ENCODE measurements around the gene IGSF22. TPM values are rescaled to one million over a fixed set of nuclear protein-coding genes. Genes with fewer than 3 reads are reported as not detected.

The IGSF22 gene
- not detected for total RNA-seq

DNA sequence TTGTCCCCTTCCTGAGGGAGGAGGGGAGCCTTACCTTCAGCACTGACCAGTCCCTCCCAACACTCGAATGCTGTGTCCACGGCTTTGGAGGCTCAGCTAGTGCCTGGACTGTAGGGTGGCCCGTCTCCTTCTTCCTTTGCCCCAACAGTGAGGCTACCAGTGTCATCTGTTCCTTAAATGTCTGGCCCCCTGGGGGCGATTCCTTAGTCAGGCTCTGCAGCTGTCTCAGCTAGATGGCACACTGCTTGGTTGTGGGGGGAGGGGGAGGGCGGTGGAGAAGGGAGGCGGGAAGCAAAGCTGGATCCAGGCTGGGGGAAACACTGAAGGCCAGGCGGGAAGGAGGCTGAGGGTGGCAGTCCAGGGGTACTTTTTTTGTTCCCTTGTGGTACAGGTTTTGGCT is at the start of gene IGSF22:
Gene IGSF22 (minus strand): TSS at position 149 of the 400 bp plus-strand sequence. CDS start 1,952 bp downstream, outside the sequence.
- no peak within 1 kb of the TSS for H3K27ac ChIP-seq
- H3K4me1 ChIP-seq = no peaks in the 10 kb centered on the region
- H3K27me3 ChIP-seq = no peaks in the 10 kb centered on the region
- no peaks in the 10 kb centered on the region for H3K9me3 ChIP-seq
- H3K4me3 ChIP-seq = no peak within 1 kb of the TSS
- TF ChIP-seq, protein P1, sequence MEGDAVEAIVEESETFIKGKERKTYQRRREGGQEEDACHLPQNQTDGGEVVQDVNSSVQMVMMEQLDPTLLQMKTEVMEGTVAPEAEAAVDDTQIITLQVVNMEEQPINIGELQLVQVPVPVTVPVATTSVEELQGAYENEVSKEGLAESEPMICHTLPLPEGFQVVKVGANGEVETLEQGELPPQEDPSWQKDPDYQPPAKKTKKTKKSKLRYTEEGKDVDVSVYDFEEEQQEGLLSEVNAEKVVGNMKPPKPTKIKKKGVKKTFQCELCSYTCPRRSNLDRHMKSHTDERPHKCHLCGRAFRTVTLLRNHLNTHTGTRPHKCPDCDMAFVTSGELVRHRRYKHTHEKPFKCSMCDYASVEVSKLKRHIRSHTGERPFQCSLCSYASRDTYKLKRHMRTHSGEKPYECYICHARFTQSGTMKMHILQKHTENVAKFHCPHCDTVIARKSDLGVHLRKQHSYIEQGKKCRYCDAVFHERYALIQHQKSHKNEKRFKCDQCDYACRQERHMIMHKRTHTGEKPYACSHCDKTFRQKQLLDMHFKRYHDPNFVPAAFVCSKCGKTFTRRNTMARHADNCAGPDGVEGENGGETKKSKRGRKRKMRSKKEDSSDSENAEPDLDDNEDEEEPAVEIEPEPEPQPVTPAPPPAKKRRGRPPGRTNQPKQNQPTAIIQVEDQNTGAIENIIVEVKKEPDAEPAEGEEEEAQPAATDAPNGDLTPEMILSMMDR (IDR thresholded peaks at IDR 0.05) = no peak
- DNase-seq (ENCODE audit: low spot score in 2 of 2) = no peak
- H3K36me3 ChIP-seq = no peaks in the 10 kb centered on the region
- intact Hi-C loops (cut with DNase I) = loop anchor here (10.0 kb wide), 1 partner anchor 711 kb away; the partner anchor contains the start of gene SERGEF

DNA sequence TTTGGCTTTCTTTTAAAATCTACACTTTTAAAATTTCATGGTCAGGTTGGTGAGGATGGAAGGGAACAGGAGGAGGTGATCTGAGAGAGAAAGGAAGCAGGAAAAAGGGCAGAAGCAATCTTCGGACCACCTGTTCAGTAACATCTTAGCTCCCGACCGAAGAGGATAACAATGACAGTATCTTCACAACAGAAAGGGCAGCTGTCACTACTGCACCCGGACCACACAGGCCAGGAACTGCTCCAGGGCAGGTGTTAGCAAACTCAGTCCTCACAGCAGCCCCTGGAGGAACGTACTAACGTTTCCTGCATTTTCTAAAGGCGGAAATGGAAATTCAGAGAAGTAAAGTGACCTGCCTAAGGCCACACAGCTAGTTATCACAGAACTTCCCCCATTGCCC is 48.8 kb upstream of the IGSF22 start:
- Histone ChIP-seq H3K9me3 (no peaks in the 10 kb centered on the region), H3K27me3 (no peaks in the 10 kb centered on the region), H3K36me3 (no peaks in the 10 kb centered on the region), H3K27ac (no peak overlapping the region), H3K4me3 (no peak overlapping the region), H3K4me1 (no peaks in the 10 kb centered on the region)
- TF ChIP-seq, protein P1 (IDR thresholded peaks at IDR 0.05) = no peak
- intact Hi-C loops (cut with DNase I) = no loop called here
- no peak for DNase-seq (ENCODE audit: low spot score in 2 of 2)

DNA sequence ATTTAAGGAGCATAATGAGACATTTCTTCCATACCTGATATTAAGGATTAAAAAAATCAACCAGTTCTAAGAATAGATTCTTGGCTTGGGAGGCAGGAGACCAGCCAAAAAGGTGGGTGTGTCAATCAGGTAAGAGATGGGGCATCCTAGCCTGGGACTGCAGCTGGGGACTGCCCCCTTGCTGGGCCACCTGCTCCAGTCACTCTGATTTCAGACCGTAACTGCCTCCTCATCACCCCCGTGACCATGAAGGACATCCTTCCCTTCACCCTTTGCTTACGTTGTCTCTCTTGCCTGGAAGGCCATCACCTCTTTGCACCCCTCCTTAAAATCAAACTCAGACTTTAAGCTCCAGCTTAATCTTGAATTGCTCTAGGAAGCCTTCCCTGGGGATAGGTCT is 47.7 kb upstream of the IGSF22 start:
- H3K4me3 ChIP-seq = no peak overlapping the region
- no peaks in the 10 kb centered on the region for H3K36me3 ChIP-seq
- no peak for DNase-seq (ENCODE audit: low spot score in 2 of 2)
- no peaks in the 10 kb centered on the region for H3K9me3 ChIP-seq
- intact Hi-C loops (cut with DNase I) = no loop called here
- TF ChIP-seq, protein P1 (IDR thresholded peaks at IDR 0.05) = no peak
- no peak overlapping the region for H3K27ac ChIP-seq
- no peaks in the 10 kb centered on the region for H3K4me1 ChIP-seq
- H3K27me3 ChIP-seq = no peaks in the 10 kb centered on the region

DNA sequence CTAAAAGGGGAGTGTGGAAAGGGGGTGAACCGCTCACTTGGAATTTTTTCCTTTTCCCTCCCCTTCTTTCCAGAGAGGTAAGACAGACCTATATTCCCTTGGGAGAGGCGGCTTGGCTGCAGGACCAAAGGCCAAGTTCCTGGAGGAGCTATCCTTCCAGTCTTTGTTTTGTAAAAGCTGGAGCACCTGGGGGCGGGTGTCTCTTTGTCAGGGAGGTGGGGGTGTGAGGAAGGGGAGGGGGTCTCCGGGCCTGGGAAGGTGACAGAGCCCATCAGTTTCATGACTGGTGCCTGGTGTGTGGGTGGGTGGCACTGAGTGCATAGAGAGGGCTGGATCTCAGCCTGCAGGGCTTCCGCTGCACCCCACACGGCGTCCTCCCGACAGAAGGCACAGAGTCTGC is 47.1 kb upstream of the IGSF22 start:
- TF ChIP-seq, protein P1 (IDR thresholded peaks at IDR 0.05) = no peak
- DNase-seq (ENCODE audit: low spot score in 2 of 2) = no peak
- Histone ChIP-seq H3K36me3 (no peaks in the 10 kb centered on the region), H3K9me3 (no peaks in the 10 kb centered on the region), H3K27ac (no peak overlapping the region), H3K4me1 (no peaks in the 10 kb centered on the region), H3K4me3 (no peak overlapping the region), H3K27me3 (no peaks in the 10 kb centered on the region)
- intact Hi-C loops (cut with DNase I) = no loop called here

DNA sequence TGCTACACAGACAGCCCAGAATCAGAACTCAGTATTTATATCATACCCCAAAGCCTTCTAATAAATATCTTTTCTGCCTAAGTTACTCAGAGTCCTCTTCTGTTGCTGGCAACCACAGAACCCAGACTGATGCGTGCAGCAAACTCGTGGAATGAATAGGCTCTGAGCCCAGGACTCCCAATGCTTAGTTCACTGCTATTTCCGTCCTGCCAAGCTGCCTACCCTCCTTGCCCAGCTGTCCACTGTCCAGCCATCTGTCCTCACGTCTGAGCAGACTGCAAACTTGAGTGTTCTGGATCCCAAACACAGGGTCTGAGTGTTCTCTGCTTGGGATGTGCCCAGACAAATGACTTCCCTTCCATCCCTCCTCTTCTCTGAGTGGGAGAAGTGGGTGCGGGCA is 46.2 kb upstream of the IGSF22 start:
- Histone ChIP-seq H3K27ac (no peak overlapping the region), H3K4me1 (no peaks in the 10 kb centered on the region), H3K36me3 (no peaks in the 10 kb centered on the region), H3K9me3 (no peaks in the 10 kb centered on the region), H3K4me3 (no peak overlapping the region), H3K27me3 (no peaks in the 10 kb centered on the region)
- DNase-seq (ENCODE audit: low spot score in 2 of 2) = no peak
- TF ChIP-seq, protein P1 (IDR thresholded peaks at IDR 0.05) = no peak
- intact Hi-C loops (cut with DNase I) = no loop called here

Measured in ascending aorta (tissue), 2 donors.